Stimulated activated CD8-positive, alpha-beta memory T cell treated with anti-CD3 and anti-CD28 coated beads, Interleukin-12 subunit alpha, Interleukin-12 subunit beta, amount 100 ng/mL, for 1 hour (primary cell): ENCODE data around the gene SEMA4D.

ENCODE experiments used
- DNase-seq: peaks from one replicate; pipeline ENCODE4 v3.0.0-alpha.2; 2020; ENCODE audit warnings: low read depth

Gene SEMA4D

DNA sequence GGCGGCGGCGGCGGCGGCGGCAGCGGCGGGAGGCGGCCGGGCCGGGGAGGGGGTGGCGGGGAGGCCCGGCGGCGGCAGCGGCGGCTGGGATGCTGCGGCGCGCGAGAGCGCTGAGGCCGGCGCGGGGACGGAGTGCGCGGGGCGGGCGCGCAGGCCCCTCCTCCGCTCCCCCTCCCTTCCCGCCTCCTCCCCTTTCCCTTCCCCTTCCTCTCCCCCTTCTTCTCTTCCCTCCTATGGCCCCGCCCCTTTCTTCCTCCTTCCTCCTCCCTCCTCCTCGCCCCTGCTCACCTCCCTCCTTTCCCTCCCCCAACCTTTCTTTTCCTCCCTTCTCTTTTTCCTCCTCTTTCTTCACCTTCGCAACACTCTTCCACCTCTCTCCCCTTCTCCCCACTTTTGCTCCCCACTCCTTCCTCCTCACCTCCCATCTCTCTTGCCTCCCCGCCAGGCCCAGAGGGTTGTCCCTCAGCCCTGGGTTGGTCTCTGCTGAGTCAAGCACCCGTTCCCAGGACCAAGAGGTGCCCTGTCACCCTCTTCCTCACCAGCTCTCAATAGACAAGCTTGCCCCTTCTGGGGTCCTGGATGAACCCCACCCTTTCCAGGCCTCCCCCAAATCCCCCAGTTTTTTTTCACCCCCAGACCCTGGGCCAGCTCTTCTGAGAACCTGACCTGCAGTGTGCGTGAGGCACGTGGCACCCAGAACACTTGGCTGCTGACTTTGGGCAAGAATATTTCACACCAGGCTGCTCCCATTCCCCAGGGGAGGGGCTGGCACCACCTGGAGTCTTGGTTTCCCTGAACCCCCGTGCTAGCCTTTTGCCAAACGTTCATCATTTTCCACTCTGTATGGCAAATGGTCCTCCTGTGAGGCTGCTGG, at the start of gene SEMA4D:
Gene SEMA4D (minus strand): TSS at position 136 of the 874 bp plus-strand sequence. CDS start 92,657 bp downstream, outside the sequence.
- DNase-seq = no peak

GRCh38 chr9:89547000-89547399, 49.1 kb upstream of the SEMA4D start:
- DNase-seq = no peak

GRCh38 chr9:89544279-89544661, 46.4 kb upstream of the SEMA4D start:
- no peak for DNase-seq

DNA sequence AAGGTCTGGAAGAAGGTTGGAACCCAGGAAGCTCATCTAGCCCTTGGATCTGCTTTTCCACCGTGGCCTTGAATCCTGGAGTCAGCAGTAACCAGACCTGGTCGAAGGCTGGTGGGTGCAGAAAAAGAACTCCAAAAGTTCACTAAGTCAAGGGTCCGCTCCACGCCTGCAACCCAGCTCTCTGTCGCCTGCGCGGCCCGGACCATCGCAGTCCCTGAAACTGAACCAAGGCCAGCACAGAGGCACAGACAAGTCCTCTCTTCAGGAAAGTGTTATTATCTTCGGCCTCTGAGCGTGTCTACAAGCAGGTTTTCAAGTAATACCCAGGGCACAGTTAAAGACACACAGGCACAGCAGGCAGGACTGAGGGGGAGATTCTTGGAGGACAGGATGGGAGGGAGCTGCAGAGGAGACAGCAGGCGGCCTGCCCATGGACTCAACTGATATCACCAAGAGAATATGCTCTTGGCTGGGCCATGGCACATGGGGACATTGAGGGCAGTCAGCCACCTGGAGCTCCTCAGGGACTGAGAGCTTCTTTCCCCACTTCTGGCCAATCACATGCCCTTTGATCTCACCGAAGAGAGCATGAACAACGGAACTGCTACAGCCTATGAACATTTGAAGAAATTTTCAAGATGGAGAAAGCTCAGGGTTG, 45.8 kb upstream of the SEMA4D start:
- no peak for DNase-seq

DNA sequence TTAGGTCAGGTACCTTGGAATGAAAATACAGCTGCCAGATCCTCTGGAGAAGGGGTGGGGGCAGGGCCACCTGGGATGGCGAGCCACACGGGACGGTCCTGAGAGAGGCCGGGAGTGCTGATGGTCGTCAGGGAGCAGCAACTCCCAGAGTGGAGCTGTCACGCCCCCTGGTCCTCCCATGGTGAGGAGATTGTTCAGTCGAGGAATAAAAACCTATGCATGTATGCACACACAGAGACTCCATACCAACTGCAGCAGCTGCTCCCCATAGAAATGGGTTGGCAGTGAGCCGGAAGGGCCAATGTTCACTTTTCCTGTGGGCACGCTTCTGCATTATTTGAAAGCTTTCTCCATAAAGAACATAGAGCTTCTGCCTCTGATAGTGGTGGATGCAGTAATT, 45.2 kb upstream of the SEMA4D start:
- DNase-seq = no peak

DNA sequence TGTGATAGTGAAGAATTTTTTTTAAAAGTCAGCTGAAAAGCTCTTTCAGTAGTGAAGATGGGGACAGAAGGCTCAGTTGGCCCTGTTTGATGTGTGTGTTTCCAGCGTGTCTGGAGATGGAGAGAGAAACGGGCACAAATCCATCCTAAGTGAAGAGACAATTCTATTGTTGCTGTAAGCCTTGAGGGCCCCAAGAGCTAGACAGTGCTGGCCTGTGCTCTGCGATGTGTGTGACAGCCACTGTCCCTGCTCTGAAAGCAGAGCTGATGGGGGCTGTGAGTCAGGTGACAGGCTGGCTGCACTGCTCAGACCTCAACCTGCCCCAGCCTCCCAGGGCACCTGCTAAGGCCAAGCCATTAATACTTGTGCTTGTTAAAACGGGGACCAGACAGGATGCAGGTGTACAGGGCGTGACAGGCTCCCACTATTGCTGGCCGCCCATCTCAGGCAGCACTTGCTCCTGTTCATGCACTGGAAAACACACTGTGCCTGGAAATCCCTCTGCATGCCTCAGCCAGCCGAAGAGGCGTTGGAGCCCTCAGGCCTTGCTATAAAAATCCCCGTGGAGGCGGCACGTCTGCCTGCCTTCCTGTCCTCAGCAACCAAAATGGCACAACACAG, 44.6 kb upstream of the SEMA4D start:
- no peak for DNase-seq

DNA sequence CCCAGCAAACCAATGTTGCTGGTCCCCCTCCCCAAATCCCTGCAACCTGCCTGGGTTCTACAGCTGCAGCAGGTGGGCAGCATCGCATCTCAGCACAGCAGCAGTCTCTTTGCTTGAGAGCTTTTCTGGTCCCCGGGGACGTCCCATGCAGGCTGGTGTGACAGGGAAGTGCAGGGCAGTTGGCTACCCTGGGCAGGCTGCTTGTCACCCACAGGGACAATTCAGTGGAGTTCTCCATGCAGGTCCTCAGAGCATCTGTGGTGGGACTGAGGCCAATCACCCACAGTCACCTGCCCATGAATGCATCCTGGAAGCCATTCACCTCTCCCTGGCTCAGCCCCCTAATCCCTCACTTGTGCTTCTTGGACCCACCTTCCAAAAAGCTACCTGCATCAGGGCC, 43.9 kb upstream of the SEMA4D start:
- no peak for DNase-seq

GRCh38 chr9:89539374-89539773, 41.5 kb upstream of the SEMA4D start:
- no peak for DNase-seq

- no peak for DNase-seq
Observed at GRCh38 chr9:89538871-89539270, 41.0 kb upstream of the SEMA4D start.

DNA sequence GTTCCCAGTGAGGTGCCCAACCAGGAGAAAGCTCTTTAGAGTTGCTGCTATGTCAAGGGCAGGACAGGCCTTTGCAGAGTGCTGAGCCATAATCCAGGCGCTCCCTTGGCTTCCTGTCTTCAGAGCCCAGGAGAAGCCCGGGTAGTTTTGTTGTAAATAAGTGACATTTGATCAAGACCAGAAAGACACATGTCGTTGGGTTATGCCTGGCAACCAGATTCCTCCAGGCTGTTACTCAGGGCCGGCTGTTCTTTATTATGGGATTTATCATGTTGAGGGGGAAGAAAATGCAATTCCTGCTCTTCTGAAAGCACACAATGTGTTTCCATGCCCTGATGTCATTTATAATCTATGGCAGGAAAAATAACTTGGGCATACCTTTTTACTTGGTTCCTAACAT, 39.3 kb upstream of the SEMA4D start:
- no peak for DNase-seq

GRCh38 chr9:89536600-89536999, 38.7 kb upstream of the SEMA4D start:
- no peak for DNase-seq

DNA sequence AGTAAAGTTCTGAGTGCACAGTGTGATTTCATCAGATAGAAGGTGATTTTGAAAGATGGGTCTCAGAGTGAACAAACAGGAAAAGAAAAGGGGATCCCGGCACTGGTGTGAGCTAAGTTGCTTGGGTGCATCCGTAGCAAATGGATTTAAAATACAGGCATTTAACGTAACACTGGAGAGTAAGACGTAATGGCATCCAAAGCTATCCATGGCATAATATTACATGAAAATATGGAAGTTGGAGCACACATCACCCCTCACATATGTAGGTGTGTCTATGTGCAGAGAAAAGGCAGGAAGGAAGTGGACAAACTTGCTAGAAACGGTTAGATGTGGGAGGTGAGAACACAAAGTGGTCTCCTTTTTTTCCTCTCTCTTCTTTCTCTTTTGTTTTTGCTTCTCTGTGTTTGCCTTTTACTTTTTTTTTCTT, 38.2 kb upstream of the SEMA4D start:
- DNase-seq = no peak

- no peak for DNase-seq
Observed at GRCh38 chr9:89535461-89535860, 37.5 kb upstream of the SEMA4D start.

DNA sequence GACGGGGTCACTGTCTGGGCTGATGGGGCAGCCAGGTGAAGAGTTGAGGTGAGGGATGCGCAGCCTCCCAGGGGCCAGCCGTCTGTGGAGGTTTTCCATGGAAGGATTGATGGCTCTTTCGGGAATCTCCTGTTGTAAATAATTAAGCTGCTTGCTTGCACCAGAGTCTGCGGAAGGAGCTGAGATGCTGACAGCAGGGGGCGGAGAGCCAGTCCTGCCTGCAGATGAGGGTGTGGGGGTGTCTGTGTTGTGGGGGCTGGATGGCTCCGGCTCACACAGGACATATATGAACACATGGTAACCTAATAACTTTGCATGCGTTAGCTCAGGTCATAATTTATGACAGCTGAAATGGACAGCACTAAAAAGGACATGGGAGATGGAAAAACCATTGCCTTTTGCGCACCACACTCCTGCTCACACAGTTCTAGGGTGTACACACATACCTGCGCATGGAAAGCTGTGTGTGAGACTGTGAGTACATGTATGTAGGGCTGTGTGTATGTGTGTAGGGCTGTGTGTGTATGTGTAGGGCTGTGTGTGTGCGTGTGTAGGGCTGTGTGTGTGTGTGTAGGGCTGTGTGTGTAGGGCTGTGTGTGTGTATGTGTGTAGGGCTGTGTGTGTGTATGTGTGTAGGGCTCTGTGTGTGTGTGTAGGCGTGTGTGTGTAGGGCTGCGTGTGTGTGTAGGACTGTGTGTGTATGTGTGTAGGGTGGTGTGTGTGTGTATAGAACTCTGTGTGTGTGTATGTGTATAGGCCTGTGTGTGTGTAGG, 36.8 kb upstream of the SEMA4D start:
- DNase-seq = no peak

GRCh38 chr9:89533411-89534095, 35.6 kb upstream of the SEMA4D start:
- DNase-seq = no peak

- no peak for DNase-seq
Observed at GRCh38 chr9:89532944-89533343, 35.0 kb upstream of the SEMA4D start.

DNA sequence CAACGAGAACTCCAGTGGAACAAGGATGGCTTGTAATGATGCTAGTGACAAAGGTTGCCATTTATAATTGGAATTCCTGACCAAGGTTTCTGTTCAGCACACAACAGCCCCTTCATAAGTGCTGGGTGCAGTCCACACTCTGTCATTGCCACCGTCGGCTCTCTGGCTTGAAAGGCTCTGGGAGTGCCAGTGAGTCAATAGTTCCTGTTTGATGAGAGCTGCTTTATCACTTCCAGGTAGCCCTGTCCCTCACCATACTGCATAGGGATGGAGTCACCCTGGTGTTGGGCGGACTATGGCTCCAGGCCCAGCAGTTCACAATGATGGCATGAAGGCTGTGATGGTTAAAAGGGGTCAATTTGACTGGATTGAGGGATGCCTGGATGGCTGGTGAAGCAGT, 34.6 kb upstream of the SEMA4D start:
- DNase-seq = no peak

DNA sequence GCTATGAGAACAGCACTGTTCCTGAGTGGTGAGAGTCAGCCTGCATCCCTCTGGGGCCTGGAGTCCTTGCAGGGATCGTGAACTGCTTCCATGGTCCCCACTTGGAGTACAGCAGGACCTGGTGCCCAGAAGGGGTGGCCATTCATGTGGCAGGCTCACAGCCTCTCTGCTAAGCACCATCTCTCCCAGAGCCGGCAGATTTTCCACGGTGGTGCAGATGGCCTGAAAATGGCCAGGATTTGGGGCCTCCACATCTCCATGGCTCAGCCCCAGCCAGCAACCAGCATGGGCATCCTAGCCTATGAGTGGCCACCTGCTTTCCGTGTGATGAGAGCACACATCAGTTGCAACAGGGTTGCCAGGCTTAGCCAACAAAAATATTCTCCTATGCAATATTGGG, 33.9 kb upstream of the SEMA4D start:
- no peak for DNase-seq

- DNase-seq = no peak
Observed at GRCh38 chr9:89530726-89531125, 32.8 kb upstream of the SEMA4D start.

- DNase-seq = no peak
Observed at GRCh38 chr9:89529243-89530035, 31.5 kb upstream of the SEMA4D start.

GRCh38 chr9:89528540-89528939, 30.6 kb upstream of the SEMA4D start:
- DNase-seq = no peak
